ENCODE results near the gene PSMB2. TPM values are rescaled to one million over a fixed set of nuclear protein-coding genes. Genes with fewer than 3 reads are reported as not detected.
A peak's percentile ranks its signal among the peaks of the same experiment; 100 is the strongest.
"Not testable (repeated sequence)": the region's sequence is repeated elsewhere in the genome, so short reads cannot be mapped to it uniquely, and the experiment has no call there.

Gene PSMB2
- total RNA-seq (2014; rRNA removed; shearing (Covaris generic)), result 99.8 and 124 TPM in 2 replicates

DNA sequence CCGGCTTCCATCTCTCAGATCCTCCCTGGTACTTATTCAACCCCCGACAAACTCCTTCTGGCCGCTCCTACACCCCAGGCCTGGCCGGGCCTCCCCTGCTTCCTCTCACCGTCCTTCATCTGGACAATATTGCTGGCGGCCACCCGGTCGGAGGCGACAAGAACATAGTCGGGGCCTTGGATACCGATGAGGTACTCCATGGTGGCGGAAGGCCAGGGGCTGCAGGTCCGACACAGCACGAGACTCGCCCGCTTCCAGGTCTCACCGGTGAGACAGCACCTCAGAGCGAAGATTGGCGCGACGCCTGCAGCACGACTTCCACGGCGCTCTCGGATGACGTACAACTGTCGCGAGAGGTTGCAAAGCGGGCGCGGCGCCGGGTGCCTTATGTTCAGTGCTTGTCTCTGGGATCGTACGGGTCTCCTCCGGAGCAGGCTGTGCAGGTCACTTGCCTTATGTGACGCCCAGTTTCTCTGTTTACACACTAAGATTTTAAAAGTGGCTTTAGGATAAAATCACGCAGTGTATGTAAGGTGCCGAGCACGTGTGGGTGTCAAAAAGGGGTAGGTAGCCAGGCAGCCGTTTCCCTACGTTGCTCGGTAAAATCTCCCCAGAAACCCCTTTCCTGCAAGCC lies at the start of gene PSMB2:
PSMB2 (minus strand) TSS at position 294 of the 634 bp plus-strand sequence; CDS start at position 200, 94 bp downstream.
- peak; percentile 96 for DNase-seq (ENCODE audit: low spot score)
- in situ Hi-C loops (cut with HindIII; ENCODE audit: low sequenced_read_pairs), result no loop called here

DNA sequence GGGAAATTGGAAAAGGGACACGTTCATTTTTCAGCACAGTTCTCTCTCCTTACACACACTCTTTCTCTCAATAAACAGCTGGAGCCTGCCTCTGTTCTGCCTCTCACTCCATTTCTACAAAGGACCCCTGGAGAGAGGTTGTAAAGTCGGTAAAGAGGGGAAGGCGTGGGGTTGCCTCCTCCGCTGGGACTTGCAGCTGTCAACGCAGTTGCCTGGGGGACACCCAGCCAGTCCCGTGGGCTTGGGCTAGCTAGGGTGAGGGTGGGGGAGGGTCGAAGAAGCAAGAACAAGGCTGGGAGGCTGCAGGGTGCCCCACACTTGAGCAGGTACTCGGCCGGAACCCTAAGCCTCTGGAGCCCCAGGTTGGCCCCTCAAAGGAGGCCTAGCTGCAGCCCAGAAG lies 49.8 kb upstream of the PSMB2 start:
- DNase-seq (ENCODE audit: low spot score), result no peak
- in situ Hi-C loops (cut with HindIII; ENCODE audit: low sequenced_read_pairs), result no loop called here

DNA sequence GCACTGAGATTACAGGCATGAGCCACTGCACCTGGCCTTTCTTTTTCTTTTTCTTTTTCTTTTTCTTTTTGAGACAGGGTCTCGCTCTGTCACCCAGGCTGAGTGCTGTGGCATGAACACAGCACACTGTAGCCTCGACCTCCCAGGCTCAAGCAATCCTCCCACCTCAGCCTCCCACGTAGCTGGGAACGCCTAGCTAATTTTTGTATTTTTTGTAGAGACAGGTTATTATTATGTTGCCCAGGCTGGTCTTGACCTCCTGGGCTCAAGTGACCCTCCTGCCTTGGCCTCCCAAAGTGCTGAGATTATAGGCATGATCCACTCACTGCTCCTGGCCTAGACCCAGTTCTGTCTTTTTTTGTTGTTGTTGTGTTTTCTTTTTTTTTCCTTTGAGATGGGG lies 48.8 kb upstream of the PSMB2 start:
- DNase-seq (ENCODE audit: low spot score); in situ Hi-C loops (cut with HindIII; ENCODE audit: low sequenced_read_pairs): not testable (repeated sequence)

GRCh38 chr1:35688161-35688560 lies 46.8 kb upstream of the PSMB2 start:
- no peak for DNase-seq (ENCODE audit: low spot score)
- in situ Hi-C loops (cut with HindIII; ENCODE audit: low sequenced_read_pairs), result no loop called here

GRCh38 chr1:35683012-35683411 lies 41.7 kb upstream of the PSMB2 start:
- DNase-seq (ENCODE audit: low spot score), result no peak
- in situ Hi-C loops (cut with HindIII; ENCODE audit: low sequenced_read_pairs), result no loop called here

- no peak for DNase-seq (ENCODE audit: low spot score)
- in situ Hi-C loops (cut with HindIII; ENCODE audit: low sequenced_read_pairs), result no loop called here
These were observed 38.9 kb upstream of the PSMB2 start for GRCh38 chr1:35680271-35680670.

GRCh38 chr1:35675773-35676172 lies 34.4 kb upstream of the PSMB2 start:
- in situ Hi-C loops (cut with HindIII; ENCODE audit: low sequenced_read_pairs), result no loop called here
- no peak for DNase-seq (ENCODE audit: low spot score)

- in situ Hi-C loops (cut with HindIII; ENCODE audit: low sequenced_read_pairs), result no loop called here
- DNase-seq (ENCODE audit: low spot score), result no peak
These were observed 32.8 kb upstream of the PSMB2 start for GRCh38 chr1:35674111-35674510.

- in situ Hi-C loops (cut with HindIII; ENCODE audit: low sequenced_read_pairs), result no loop called here
- no peak for DNase-seq (ENCODE audit: low spot score)
These were observed 30.8 kb upstream of the PSMB2 start for GRCh38 chr1:35672116-35672515.

GRCh38 chr1:35668506-35668905 lies 27.2 kb upstream of the PSMB2 start:
- DNase-seq (ENCODE audit: low spot score), result peak; percentile 2
- in situ Hi-C loops (cut with HindIII; ENCODE audit: low sequenced_read_pairs), result no loop called here

- in situ Hi-C loops (cut with HindIII; ENCODE audit: low sequenced_read_pairs), result no loop called here
- no peak for DNase-seq (ENCODE audit: low spot score)
These were observed 25.6 kb upstream of the PSMB2 start for GRCh38 chr1:35666916-35667315.

GRCh38 chr1:35666216-35666615 lies 24.9 kb upstream of the PSMB2 start:
- no peak for DNase-seq (ENCODE audit: low spot score)
- in situ Hi-C loops (cut with HindIII; ENCODE audit: low sequenced_read_pairs), result no loop called here

- DNase-seq (ENCODE audit: low spot score), result no peak
- in situ Hi-C loops (cut with HindIII; ENCODE audit: low sequenced_read_pairs), result no loop called here
These were observed 22.1 kb upstream of the PSMB2 start for GRCh38 chr1:35663434-35663833.

DNA sequence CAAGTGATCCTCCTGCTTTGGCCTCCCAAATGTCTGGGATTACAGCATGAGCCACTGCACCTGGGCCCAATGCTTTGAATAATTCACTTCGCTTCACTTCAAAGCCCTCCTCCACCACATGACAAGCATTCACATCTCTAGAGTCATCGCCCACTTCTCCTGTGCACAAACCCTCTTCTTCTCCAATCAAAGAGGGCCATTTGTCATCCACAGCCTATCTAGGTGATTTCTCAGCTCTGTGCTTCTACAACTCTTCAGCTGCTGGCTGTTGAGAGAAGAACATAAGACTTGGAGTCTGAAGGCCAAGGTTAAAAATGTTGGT lies 20.1 kb upstream of the PSMB2 start:
- in situ Hi-C loops (cut with HindIII; ENCODE audit: low sequenced_read_pairs), result no loop called here

DNA sequence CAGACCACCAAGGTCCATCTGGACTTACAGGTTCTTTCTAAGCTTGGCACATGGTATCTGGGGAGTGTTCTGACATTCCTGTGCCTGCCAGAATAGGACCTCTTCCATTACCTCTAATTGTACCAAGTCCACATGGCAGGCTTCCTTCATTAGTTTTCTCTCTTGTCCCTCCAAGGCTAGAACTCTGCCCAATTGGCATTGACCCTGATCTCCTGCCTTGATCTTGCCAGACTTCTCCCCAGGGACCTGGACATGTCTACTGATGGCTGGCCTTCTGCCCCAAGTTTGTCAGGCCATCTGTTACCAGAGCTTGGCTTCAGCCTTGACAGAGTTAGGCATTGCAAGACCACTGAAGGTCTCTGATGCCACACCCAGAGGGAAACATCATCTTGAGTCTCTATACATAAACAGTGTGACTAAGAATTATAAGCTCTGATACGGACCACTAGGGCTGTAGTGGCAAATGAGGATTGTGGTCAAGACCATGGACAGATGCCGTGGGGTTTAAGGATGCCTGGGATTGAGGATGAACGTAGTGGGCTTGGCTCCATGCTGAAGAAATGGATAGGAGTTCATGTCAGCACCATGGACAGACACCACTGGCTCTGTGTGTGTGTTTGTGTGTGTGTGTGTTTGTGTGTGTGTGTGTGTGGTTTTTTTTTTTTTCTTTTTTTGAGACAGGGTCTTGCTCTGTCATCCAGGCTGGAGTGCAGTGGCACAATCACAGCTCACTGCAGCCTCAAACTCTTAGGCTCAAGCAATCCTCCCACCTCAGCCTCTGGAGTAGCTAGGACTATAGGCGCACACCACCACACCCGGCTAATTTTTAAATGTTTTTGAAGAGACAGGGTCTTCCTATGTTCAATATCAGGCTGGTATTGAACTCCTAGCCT lies 19.5 kb upstream of the PSMB2 start:
- in situ Hi-C loops (cut with HindIII; ENCODE audit: low sequenced_read_pairs), result no loop called here
- DNase-seq (ENCODE audit: low spot score), result peak; percentile 54

More for the DNA sequence above, 20.1 kb upstream of the PSMB2 start:
- DNase-seq (ENCODE audit: low spot score), result no peak

- in situ Hi-C loops (cut with HindIII; ENCODE audit: low sequenced_read_pairs), result no loop called here
- DNase-seq (ENCODE audit: low spot score), result no peak
These were observed 18.3 kb upstream of the PSMB2 start for GRCh38 chr1:35659589-35659988.

GRCh38 chr1:35657851-35658250 lies 16.5 kb upstream of the PSMB2 start:
- DNase-seq (ENCODE audit: low spot score), result no peak
- in situ Hi-C loops (cut with HindIII; ENCODE audit: low sequenced_read_pairs), result no loop called here

- DNase-seq (ENCODE audit: low spot score), result no peak
- in situ Hi-C loops (cut with HindIII; ENCODE audit: low sequenced_read_pairs), result no loop called here
These were observed 15.5 kb upstream of the PSMB2 start for GRCh38 chr1:35656863-35657232.

- in situ Hi-C loops (cut with HindIII; ENCODE audit: low sequenced_read_pairs), result no loop called here
- no peak for DNase-seq (ENCODE audit: low spot score)
These were observed 15.0 kb upstream of the PSMB2 start for GRCh38 chr1:35656148-35656862.

DNA sequence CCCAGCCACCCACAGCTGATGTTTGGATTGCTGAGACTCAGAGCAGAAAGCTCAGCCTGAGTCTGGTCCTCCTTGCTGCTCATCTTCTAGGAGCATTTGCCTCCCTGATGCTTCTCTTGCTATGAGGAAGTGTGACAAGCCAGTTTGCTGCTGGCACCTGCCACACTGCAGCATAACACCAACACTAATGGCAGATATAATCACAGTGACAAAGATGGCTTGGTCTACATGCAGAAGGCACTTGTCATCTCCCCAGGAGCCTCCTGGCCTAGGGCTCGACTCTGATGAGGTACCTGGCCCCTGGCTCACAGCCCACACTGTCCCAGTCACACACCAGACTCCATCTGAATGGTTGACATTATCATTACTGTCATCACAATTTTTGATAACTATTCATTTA lies 13.9 kb upstream of the PSMB2 start:
- in situ Hi-C loops (cut with HindIII; ENCODE audit: low sequenced_read_pairs), result no loop called here
- no peak for DNase-seq (ENCODE audit: low spot score)
